Posterior cingulate gyrus (tissue), 11 donors: Measurements from ENCODE around the gene CADPS2.

Experiments
- DNase-seq, 10 donors: peaks; one replicate each; pipeline versions ENCODE4 v3.0.0 to v3.0.0-alpha.2; 2020 to 2021; ENCODE audit warnings: mixed read lengths in 3 of 10
- intact Hi-C: fragments of 100-400 bp; cut with DNase I; formaldehyde crosslinking; loops from one replicate; pipeline ENCODE4 v1.15.1; 2023

Gene CADPS2

GRCh38 chr7:122626785-122627184 lies 259.5 kb downstream of the CADPS2 start:
- intact Hi-C loops: no loop called here

DNA sequence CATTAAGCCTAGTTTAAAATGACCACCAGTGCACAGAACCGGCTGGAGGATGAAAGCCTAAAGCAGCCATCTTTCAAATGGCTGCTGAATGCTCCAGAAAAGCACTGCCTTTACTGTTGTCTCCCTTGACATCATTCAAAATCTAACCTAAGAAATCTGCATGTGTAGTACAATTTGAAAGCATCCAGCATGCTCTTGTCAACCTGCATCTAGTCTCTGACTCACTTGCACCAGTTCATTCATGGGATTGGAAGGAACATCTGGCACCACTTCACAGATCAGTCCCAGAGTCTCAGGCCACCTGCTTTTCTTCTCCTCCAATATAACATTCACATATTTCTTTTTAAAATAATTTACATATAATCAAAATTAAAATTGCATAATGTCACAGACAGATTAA lies 263.6 kb downstream of the CADPS2 start:
- intact Hi-C loops: no loop called here
- DNase-seq: no peak

More at GRCh38 chr7:122626785-122627184, 259.5 kb downstream of the CADPS2 start:
- DNase-seq: no peak

GRCh38 chr7:122619664-122620063 lies 266.6 kb downstream of the CADPS2 start:
- intact Hi-C loops: no loop called here
- no peak for DNase-seq

DNA sequence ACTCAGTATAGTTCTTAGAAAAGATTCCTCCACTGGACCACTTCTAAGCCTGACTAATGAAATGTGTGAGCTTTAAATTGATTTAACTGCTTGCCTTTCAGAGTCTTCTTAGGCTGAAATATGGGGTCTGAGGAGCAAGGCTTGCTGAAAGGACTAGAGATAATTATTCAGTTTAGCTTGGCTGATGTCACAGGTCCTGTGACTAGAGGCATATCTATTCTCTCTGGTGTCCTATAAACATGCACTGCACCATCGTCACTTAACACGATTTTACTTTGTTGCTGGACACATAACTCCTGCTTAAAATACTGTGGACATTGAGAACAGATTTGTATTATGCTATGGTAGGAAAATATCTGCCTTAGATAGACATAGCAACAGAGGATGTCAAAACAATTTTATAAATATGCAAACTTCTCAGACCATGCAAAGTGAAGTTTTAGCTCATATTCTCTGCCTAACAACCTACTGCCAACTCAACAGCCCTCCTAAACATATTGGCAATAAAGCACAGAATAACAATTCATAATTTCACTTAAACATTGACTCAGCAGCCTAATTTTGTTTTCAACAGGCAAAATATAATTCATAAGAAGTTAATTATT lies 267.6 kb downstream of the CADPS2 start:
- DNase-seq: no peak
- intact Hi-C loops: no loop called here

DNA sequence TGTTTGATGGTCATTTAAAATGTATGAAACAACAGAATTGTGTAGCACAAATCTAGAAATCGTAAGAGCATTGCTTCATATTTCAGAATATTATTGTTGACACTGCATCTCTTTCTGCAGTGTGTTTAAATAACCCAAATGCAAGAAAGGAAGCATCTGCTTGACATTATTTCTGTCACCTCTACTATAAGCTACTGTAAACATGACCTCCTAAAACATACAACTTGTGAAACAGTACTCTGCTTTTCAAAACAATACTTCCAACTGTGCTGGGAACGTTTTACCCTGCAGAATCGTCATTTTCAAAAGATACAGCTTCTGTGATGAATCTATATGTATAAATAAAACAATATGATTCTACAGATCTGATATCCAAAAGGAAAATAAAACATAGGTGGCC lies 269.3 kb downstream of the CADPS2 start:
- no peak for DNase-seq
- intact Hi-C loops: no loop called here

DNA sequence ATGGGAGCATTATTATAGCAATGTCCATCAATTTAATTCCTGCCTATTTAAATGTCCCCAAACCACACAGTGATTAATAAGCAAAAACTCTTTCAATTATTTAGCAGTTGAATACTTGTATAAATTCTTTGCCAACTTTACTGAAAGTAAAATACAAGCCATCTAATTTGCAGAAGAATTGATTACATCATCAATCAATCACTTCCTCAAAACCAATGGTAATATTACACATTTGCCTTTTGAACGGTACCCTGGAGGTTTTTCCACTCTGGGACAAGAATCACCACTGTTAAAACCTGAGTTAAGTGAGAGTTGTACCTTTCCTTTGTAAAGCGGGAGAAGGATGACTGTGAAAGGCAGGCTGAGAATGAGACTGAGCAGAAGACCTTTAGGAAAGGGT lies 280.3 kb downstream of the CADPS2 start:
- no peak for DNase-seq

DNA sequence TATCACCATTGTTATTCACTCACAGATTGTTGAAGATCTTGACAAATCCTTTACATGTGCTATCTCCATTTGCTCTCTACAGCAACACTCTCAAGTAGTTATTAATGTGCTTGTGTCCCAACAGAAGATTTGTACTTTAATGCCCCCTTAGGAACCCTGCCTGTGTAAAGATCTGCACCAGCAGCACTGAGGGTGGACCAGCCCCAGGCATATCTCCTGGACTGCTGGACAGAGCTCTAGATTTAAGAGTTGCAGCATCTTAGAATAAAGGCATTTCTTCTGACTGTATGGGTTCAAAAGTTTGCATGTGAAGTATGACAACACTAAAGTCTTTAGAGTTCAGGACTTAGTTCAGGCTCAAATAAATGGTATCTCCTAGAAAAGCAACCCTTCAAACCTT lies 282.0 kb downstream of the CADPS2 start:
- intact Hi-C loops: no loop called here
- no peak for DNase-seq

More for the DNA sequence above, 280.3 kb downstream of the CADPS2 start:
- intact Hi-C loops: no loop called here

- intact Hi-C loops: no loop called here
- no peak for DNase-seq
Measured at GRCh38 chr7:122602800-122603199, 283.5 kb downstream of the CADPS2 start.

DNA sequence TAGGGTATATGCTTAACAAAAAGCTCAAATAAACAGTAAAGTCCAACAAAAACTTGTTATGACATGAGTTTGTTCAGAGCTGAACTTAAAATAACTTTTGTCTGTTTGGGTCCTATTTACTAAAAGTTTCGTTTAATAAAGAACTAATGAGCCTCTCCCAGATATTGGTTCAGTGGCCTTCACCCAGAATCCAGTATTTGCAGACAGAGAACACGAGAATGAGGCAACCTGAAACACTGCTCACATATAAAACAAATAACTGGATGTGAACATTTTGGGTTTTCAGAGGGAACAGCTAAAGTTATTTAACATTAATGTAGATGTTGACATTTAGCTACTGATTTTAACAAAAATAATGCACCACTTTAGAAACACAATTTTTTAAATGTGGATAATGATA lies 285.6 kb downstream of the CADPS2 start:
- intact Hi-C loops: no loop called here
- no peak for DNase-seq

DNA sequence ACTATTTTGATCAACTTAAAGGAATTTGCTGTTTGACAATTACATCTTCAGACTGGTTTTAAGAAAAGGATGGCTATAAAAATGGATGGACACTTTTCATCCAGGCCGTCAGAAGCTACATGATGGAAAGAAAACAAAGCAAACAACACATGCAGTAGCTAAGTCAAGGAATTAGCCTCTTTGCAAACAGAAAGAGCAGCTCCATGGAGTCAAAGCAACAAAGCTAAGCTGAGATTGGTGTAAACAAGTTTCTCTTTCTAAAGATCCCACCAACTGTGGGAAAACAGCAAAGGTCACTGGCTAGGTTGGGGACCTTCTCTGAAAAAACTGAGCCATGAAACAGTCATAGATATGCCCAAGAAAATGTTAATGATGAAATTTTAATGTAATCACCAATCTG lies 286.2 kb downstream of the CADPS2 start:
- intact Hi-C loops: no loop called here
- DNase-seq: no peak

DNA sequence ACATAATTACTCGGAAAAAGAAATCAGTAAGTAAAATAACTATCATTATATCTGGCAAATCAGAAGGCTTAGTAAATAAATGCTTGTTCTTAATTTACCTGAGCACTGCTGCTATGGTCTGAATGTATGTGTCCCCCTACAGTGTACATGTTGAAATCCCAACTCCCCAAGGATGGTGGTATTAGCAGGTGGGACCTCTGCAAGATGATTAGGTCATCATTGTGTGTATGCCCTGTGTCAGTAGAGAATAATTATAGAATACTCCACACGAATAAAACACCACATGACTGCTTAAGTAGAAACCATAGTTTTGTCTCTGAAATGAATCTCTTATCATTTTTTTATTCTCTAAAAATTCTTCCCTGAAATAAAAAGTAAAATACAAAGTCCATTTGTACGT lies 289.0 kb downstream of the CADPS2 start:
- intact Hi-C loops: no loop called here
- no peak for DNase-seq

DNA sequence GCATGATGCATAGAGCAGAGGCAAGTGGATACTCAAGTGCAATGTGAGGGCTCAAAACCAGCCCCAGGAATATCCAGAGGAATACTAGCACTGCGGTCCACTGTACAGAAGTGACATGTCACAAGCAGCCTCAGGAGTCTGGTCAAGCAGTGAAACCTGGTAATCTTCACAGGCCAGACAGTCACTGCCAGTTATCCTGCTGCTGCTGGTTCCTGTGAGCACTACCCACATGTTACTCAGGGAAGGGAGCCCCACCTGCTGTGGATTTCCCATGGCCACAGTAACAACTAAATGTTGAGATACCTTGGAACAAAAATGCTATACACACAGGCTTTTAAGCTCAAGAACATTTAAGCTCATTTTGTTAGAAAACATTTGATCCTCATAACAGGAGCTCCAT lies 290.4 kb downstream of the CADPS2 start:
- no peak for DNase-seq
- intact Hi-C loops: no loop called here

- intact Hi-C loops: no loop called here
- no peak for DNase-seq
Measured at GRCh38 chr7:122588621-122589020, 297.6 kb downstream of the CADPS2 start.

DNA sequence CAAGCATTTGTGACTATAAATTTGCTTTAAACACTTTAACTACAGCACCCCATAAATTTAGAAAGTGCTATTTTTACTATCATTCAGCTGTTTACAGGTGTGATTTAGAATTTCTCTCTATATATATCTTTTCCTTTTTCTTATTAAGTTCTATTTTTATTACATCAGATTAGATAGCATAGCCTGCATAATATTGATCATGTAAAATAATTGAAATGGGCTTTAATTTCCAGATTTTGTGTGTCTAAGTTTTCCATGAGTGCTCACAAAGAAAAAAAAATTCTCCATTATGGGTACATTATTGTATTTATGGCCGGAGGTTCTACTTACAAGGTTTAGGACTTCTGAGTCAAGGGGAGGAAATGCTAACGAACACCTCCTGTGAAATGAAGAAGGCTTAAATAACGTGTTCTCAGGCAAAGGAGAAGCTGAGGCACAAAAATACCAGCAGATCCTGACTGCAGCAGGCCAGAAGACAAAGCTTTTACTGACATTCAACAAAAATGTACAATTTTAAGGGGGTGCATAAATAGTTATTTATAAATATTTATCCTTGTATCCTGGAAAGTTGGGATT lies 301.5 kb downstream of the CADPS2 start:
- DNase-seq: no peak
- intact Hi-C loops: no loop called here

DNA sequence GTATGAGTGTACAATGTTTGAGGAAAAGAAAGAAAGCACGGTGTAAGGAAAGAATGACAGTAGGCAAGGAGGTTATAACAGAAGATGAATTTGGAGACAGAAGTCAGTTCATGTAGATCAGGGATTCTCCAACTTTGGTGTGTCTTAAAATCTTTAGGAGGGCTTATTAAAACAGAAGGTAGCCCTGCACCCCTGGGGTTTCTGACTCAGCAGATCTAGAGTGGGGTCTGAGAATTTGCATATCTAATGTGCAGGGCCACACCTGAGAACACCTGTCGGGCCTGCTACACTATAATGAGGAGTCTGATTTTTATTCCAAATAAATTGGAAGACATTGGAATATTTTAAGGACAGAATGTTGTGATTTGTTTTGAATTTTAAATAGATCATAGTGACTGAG lies 307.9 kb downstream of the CADPS2 start:
- intact Hi-C loops: no loop called here
- no peak for DNase-seq

DNA sequence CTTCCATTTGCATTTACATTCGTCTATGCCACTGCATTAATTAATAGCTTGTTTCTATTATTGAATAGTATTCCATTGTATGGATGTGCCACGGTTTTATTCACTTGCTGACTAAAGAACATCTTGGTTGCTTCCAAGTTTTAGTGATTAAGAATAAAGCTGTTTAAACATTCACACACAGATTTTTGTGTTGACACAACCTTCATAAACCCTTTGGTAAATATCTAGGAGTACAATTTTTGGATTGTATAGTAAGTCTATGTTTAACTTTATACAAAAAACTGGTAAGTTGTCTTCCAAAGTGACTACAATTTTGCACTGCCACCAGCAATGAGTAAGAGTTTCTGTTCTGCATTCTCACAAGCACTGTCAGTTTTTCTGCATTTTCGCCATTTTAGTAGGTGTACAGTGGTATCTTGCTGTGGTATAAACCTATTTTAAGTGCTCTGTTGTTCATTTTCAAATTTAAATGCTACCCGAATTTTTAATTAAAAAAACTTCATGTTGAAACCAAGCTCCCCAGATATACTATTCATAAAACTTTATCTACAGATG lies 308.7 kb downstream of the CADPS2 start:
- intact Hi-C loops: no loop called here

DNA sequence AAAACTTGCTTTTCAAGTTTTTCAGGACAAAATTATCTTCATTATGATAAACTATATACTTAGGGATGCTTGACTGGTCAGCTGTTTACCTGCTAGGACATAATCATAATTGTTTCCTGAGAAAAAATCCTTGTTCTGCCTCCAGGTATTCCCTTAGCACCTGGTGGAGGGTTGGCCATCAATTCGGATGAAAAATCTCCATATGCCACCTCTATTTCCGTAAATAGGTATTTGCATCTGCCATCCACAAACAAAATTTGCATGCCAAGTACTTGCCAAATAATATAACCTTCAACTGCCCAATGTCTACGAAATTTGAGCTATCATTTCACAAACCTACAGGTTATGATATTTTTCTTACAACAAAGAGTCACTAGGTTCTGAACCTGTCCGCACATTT lies 313.6 kb downstream of the CADPS2 start:
- DNase-seq: no peak
- intact Hi-C loops: no loop called here

More for the DNA sequence above, 308.7 kb downstream of the CADPS2 start:
- DNase-seq: no peak

DNA sequence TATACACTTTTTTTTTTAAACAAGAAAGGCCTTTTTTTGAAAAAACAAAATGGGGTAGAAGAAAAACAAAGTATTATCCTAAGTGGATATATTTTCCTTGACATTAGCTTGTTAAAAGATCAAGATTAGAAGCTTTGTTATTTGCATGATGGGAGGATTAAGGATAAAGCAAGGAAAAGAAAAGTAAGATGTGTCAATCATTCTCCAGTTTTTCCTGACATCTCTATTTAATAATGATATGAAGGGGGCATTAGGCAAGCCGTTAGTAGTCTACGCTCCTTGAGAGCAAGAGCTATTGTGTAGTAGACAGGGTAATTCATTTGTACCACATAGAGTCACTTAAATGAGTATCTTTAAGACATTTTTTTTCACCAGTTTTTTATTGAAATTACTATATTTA lies 324.9 kb downstream of the CADPS2 start:
- intact Hi-C loops: no loop called here
- DNase-seq: no peak

DNA sequence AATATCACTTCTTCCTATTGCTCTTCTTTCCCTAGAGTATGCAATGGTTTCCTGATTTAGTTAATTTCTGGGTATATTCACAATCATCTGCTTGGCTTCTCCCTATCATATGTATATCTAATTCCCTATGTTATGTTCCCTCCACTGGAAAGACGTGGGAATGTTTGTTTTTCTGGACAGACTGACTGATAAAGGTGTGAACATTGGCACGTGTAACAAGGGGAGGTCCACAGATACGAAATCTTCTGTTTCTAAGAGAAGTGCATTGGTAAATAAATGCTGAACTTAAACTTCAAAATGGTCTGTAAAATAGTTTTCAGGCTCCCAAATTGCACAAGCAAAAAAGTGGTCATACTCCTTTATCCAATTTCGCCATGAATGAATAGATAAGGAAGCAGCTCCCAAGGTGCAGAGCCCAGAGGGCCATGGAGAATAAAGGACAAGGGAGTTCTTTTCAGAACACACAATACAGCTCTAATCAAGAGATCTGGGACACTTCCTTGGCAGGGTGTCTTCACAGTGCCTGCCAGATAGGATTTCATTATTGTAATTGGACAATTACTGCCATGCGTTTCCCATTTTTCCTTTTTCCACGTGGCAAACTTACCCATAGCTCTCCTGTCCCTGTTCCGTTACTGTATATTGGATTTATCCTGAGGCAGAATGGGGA lies 329.3 kb downstream of the CADPS2 start:
- intact Hi-C loops: no loop called here
- DNase-seq: no peak

DNA sequence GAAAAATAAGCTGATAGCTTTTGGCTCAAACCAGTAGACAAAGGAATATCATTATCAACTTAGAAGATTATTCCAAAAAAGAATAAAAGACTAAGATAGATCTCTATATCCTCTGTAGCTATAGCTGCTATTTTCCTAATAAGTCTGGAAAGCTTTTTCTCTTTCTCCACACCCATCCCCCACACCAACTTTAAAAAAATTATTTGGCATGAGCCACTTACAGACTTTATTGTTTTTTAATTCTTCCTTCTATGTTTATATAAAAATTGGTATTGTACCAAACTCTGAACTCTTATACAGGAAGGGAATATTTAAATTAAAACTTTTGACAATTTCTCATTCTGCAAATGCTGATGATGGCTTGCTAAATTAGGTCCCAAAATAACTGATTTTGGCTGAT lies 330.0 kb downstream of the CADPS2 start:
- no peak for DNase-seq
- intact Hi-C loops: no loop called here

DNA sequence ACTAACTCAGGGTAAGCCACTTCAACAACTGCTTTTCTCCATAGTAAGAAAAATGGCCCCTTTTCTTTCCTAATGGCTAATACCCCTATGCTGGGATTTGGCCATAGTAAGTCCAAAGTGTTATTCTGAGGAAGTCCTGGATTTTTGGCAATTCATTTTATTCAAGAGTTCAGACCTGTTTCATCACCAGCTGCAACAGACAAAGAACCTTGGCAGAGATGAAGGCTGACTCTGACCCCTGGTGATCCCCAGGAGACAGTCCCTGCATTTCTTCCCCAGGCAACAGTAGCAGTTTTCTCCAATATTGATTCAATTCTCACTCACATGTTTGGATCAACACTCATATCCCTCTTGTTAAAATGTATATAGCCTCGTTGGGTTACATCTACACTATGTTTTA lies 332.5 kb downstream of the CADPS2 start:
- DNase-seq: no peak

GRCh38 chr7:122552769-122553168 lies 333.5 kb downstream of the CADPS2 start:
- intact Hi-C loops: no loop called here

More for the DNA sequence above, 332.5 kb downstream of the CADPS2 start:
- intact Hi-C loops: no loop called here

More at GRCh38 chr7:122552769-122553168, 333.5 kb downstream of the CADPS2 start:
- no peak for DNase-seq
